HG03064 (cell line): ENCODE data around the gene CFTR.

Source experiments
- ATAC-seq: cut with Tn5 transposase; IDR thresholded peaks from one replicate; pipeline ENCODE4 v1.9.1; 2021; ENCODE audit warnings: low read depth; ENCODE audit not compliant: unreplicated experiment

Gene CFTR

DNA sequence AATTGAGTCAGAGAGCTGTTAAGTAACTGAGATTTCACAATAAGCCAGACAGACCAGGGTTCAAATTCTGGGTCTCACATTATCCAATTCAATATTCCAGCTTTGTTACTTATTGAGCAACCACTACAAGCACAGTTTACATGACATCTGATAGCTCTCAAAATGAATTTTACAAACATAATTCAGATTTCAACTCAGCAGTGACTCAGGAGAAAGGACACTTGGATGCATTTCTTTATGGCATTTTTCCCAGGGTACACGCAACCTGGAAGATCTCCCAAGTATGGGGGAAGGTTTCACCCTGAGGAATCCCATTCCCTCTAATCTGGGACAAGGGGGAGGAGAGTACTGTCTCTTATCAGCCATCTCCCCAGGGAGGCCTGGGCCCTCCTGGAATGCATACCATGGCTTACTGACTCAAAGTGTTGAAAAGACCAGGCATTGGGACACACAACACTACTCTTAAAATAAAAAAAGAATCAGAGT lies 102.4 kb downstream of the CFTR start:
- ATAC-seq = no peak

- no peak for ATAC-seq
Observed at GRCh38 chr7:117587931-117588330, 108.1 kb downstream of the CFTR start.

- ATAC-seq = no peak
Observed at GRCh38 chr7:117588352-117588794, 108.5 kb downstream of the CFTR start.

- ATAC-seq = no peak
Observed at GRCh38 chr7:117590191-117590590, 110.4 kb downstream of the CFTR start.

DNA sequence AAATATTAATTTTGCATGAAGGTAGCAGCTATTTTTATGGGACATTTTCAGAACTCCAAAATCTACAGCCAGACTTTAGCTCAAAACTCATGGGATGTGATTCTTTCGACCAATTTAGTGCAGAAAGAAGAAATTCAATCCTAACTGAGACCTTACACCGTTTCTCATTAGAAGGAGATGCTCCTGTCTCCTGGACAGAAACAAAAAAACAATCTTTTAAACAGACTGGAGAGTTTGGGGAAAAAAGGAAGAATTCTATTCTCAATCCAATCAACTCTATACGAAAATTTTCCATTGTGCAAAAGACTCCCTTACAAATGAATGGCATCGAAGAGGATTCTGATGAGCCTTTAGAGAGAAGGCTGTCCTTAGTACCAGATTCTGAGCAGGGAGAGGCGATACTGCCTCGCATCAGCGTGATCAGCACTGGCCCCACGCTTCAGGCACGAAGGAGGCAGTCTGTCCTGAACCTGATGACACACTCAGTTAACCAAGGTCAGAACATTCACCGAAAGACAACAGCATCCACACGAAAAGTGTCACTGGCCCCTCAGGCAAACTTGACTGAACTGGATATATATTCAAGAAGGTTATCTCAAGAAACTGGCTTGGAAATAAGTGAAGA lies 112.3 kb downstream of the CFTR start:
- no peak for ATAC-seq

DNA sequence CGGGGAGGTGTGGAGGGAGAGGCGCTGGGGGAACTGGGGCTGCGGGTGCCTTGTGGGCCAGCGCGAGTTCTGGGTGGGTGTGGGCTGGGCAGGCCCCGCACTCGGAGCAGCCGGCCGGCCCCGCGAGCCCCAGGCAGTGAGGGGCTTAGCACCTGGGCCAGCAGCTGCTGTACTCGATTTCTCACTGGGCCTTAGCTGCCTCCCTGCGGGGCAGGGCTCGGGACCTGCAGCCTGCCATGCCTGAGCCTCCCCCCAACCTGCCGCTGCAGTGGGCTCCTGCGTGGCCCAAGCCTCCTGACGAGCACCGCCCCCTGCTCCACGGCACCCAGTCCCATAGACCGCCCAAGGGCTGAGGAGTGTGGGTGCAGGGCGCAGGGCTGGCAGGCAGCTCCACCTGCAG lies 116.3 kb downstream of the CFTR start:
- ATAC-seq = no peak

DNA sequence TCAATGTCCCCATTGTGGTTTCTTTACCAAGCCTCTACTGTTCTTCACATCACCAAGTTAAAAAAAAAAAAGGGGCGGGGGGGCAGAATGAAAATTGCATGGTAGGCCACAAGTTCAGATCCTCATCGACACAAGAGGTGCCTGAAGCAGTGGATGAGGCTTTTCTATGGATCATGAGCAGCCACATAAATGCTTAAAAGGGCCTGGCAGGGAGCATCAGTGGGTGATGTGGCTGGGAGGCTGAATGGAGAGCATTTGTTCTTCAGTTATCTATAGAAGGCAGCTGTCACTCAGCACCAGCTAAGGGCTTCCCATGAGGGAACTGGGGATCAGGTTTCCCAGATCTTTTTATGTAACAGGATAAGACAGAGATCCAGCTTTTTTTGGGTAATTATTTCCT lies 117.9 kb downstream of the CFTR start:
- ATAC-seq = no peak

DNA sequence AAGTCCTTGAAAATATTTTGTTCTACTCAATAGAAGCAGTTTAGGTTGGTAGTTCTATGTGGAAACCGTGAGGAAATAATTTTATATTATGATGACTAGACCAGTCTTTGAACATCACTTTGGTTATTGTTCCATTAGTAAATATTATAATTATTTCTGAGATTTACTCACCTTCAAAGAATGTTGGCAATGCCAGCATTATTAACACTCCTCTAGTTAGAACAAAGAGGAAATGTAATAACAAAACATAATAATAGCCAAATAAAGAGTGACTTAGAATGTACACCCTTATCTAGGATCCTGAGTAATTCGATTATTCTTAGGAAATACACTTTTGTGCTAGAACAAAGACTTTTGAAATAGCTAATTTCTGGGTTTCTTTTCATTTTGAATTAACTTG lies 121.1 kb downstream of the CFTR start:
- no peak for ATAC-seq

DNA sequence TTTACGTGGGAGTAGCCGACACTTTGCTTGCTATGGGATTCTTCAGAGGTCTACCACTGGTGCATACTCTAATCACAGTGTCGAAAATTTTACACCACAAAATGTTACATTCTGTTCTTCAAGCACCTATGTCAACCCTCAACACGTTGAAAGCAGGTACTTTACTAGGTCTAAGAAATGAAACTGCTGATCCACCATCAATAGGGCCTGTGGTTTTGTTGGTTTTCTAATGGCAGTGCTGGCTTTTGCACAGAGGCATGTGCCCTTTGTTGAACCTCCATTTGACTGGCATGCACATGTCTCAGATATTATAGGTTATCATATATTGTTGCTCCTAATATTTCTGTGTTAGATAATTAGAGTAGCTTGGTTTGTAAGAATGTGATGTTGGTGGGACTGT lies 123.8 kb downstream of the CFTR start:
- no peak for ATAC-seq

GRCh38 chr7:117605712-117606111 lies 125.9 kb downstream of the CFTR start:
- no peak for ATAC-seq

GRCh38 chr7:117606132-117606531 lies 126.3 kb downstream of the CFTR start:
- ATAC-seq = no peak

GRCh38 chr7:117610396-117610795 lies 130.6 kb downstream of the CFTR start:
- ATAC-seq = no peak

DNA sequence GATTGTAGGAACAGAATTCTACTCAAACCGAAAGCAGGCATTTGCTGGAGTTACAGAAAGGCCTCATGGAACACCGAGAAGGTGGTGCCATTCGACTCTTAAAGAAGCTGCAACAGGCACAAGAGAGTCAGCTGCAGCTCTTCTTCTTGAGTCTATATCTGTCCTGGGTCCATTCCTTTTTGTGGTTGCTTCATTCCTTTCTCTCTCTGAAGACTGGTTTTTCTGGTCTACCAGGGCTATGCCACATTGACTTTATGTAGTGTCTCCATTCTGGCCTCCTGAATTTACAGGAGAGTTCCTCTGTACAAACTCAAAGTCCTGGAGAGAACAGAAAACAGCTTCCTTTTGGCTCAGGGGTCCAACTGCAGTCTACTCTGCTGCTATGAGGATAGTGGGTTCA lies 132.8 kb downstream of the CFTR start:
- no peak for ATAC-seq

GRCh38 chr7:117616694-117617093 lies 136.9 kb downstream of the CFTR start:
- no peak for ATAC-seq

DNA sequence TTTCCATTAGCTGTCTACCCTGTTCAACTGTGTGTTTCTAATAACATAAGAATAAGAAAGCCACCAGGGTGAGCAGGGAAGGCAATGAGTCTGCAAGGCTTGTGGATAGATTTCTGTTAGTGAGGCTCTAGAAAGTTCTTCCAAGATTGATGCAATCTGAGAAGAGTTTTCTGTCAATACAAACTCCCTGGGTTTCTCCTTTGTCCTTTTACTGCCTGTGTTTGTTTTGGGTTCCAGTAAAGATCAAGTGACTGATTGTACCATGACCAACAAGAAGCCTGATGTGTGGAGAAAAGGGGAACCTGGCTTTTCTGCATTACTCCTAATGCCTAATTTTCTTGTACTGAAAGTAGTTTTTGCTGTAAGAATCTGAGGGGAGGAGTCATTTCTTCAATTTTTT lies 139.9 kb downstream of the CFTR start:
- no peak for ATAC-seq

- no peak for ATAC-seq
Observed at GRCh38 chr7:117621075-117621618, 141.3 kb downstream of the CFTR start.

GRCh38 chr7:117623606-117624005 lies 143.8 kb downstream of the CFTR start:
- no peak for ATAC-seq

DNA sequence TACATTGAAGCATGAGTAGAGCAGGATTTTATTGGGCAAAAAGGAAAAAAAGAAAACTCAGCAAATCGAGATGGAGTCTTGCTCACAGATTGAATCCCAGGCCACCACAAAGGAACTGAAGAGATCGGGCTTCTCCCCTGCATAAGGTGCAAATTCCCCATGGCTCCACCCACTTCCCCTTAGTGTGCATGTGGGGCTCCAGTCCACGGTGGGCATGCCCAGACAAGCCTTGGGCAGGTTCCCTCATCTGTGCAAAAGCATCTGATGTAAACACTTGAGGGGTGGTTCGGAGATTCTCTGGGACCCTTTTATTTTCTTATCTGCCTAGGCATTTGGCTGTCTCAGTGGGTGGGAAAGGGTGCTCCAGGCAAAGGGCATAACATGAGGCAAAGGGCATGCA lies 150.7 kb downstream of the CFTR start:
- ATAC-seq = no peak

GRCh38 chr7:117630907-117631564 lies 151.2 kb downstream of the CFTR start:
- ATAC-seq = no peak

GRCh38 chr7:117631652-117632051 lies 151.8 kb downstream of the CFTR start:
- ATAC-seq = no peak

DNA sequence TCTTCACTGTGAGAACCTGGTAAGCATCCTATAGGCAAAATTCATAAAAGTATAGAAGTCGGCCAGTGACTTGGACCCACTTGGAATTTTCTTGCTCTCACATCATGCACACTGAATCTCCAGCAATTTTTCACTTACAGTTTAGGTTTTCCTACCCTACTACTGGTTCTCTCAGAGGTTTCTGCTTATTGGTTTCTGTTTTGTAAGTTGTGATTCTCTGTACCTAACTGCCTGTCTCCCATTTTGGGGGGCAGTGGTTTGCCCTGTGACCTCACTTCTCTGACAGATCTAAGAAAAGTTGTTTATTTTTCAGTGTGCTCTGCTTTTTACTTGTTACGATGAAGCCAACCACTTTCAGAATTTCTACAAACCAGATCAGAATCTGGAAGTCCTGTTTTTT lies 158.1 kb downstream of the CFTR start:
- no peak for ATAC-seq

DNA sequence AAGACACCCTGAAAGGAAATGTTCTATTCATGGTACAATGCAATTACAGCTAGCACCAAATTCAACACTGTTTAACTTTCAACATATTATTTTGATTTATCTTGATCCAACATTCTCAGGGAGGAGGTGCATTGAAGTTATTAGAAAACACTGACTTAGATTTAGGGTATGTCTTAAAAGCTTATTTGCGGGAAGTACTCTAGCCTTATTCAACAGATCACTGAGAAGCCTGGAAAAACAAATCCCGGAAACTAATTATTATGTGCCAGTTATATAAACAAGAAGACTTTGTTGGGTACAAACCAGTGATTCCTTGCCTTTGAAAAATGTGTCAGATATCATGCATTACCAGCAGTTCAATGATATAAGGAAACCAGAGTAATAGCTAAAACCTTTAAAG lies 160.1 kb downstream of the CFTR start:
- ATAC-seq = no peak
